Astrocyte of the hippocampus (primary cell): ENCODE data around the gene SELENOV.

Experiments used
- DNase-seq: peaks from one replicate; pipeline ENCODE4 v3.0.0; 2011; ENCODE audit warnings: low read depth, low spot score

Gene SELENOV

DNA sequence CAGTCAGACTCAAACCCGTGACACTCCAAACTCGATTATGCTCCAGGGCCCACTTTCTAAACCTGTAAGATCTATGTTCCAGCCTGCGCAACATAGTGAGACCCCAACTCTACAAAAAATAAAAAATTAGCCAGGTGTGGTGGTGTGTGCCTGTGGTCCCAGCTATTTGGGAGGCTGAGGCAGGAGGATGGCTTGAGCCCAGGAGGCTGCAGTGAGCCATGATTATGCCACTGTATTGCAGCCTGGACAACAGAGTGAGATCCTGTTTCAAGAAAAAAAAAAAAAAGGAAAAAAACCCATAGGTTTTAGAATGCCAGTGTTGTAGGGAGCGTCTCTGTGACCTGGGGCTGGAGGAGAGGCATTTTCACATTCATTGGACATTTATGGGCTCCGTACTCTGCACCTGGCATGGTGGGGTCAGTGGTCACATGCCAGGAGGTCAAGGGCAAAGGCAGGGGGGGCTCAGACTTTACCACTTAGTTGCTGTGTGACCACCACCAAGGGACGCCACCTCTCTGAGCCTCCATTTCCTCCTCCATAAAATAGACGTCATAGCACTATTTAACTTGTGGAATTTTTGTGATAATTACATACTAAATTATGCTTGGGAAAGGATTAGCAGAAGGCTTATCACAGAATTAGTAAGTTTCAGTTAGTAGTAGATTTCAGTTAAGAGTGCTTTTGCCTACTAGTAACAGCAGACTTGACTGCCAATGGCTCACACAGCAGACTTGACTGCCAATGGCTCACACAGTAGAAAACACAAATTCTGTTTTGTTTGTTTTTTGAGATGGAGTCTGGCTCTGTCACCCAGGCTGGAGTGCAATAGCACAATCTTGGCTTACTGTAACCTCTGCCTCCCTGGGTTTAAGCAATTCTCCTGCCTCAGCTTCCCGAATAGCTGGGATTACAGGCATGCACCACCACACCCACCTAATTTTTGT is 5.9 kb downstream of the SELENOV start:
- no peak for DNase-seq

DNA sequence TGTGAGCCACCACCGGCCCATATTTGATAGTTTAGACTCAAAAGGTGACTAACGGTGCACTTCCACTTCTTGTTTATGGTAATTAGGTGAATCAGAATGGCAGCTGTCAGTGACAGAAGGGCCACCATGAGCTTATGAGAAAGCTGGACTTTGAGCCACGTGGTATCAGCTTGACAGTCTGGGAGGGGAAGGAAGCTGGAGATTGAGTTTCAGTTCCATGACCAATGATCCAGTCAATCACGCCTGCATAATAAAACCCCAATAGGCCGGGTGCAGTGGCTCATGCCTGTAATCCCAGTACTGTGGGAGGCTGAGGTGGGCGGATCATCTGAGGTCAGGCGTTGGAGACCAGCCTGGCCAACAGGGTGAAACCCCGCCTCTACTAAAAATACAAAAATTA is 9.6 kb downstream of the SELENOV start:
- DNase-seq, result no peak

DNA sequence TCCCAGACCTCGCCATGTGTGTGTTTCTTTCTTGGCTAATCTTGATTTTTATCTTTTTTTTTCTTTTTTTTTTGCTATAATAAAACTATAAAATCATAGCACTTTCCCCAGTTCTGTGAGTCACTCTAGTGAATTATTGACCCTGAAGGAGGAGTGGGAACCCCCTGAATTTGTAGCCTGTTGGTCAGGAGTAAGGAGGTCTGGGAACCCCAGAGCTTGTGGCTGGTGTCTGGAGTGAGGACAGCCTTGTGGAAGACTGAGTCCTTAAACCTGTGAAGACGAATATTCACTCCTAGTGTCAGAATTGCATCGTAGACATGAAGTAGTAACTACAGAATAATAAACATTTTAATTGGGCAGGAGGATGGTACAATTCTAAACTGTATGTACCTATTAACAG is 10.3 kb downstream of the SELENOV start:
- DNase-seq, result no peak

DNA sequence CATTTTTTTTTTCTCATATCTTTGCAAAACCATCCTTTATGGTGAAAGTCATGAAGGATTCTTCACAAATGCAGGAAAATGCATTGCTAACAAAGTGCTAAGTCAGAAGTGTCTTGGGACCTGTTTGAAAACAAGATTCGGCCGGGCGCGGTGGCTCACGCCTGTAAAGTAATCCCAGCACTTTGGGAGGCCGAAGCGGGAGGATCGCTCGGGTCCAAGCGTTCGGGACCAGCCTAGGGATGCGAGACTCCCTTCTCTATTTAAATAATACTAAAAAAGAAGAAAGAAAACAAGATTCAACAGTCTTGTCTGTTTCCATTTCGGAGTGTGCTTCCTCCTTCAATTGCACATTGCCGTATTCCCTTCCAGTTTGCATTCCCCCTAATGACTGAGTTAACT is 16.9 kb downstream of the SELENOV start:
- no peak for DNase-seq

DNA sequence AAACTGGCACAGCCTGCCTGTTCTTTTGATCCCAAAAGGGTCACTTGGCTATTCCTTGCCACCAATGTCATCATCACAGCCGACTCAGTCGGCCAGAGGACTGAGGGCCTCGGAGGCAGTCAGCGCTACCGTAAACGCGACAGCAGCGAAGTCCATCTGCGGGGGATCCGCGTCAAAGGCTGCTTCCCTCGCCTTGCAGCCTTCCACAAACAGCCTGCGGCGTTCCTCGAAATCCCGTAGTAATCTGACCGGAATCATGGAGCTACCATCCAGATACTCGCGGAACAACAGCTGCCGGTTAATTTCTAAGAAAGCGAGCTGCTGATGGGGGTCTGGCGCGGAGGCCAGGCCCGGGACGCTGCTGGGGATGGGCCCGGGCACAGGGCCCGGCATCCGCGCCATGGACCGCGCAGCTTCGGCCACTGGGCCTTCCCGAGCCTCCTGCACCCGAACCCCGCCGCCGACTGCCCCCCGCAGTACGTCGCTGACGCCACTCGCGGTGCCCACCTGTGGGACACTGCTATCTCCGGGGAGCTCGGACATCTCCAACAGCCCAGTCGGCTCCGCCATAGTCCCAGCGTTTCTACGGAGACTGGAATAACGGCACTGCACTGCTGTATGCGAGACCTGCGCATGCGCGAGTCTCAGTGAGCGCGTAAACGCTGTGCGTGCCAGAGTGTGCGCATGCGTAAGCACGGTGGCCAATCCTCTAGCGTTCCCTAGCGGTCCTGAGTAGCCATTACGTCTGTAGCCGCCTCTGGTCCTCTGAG is 17.5 kb downstream of the SELENOV start, which contains the start of gene EID2B:
Gene EID2B, minus strand, starts transcription at position 620 of the 770 bp plus-strand sequence. Its CDS starts 50 bp downstream, at position 570.
- DNase-seq, result peak; percentile 99

- DNase-seq, result no peak
Observed at GRCh38 chr19:39533003-39533512, 18.1 kb downstream of the SELENOV start.

GRCh38 chr19:39533791-39534190 is 18.9 kb downstream of the SELENOV start:
- DNase-seq, result no peak

GRCh38 chr19:39539165-39539517 is 24.2 kb downstream of the SELENOV start:
- peak; percentile 59 for DNase-seq

DNA sequence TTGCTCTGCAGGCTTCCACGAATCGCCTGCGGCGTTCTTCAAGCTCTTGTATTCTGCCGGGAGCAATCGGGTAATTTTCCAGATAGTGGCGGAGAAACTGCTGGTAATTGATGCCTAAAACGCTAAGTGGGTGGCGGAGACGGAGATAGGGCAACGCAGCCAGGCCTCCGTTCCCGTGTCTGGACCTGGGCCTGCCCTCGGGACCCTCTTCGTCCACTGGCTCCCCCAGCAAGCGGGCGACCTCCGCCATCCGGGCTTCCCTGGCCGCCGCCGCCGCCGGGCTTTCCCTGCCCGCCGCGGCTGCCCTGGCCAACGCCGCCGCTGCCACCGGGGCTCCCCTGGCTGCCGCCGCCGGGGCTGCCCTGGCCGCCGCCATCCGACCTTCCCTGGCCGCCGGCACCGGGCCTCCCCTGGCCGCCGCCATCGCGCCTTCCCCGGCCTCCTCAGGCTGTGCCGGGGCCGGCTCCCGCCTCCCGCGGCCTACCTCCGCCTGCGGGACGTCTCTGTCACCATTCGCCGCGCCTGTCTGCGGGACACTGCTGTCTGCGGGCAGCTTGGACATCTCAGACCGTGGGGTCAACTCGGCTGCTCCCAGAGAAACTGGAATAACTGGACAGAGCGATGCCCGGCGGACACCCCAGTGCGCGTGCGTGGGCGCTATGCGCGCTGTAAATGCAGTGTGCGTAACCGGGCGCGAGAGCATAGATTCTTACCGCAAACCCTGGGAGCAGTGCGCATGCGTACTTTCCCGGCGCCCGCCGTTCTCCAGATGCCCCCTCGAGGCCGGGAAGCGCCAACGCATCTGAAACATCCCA is 24.8 kb downstream of the SELENOV start, which contains the start of gene EID2:
Gene EID2, minus strand, starts transcription at position 644 of the 815 bp plus-strand sequence. Its CDS starts 82 bp downstream, at position 562.
- DNase-seq, result peak; percentile 97

DNA sequence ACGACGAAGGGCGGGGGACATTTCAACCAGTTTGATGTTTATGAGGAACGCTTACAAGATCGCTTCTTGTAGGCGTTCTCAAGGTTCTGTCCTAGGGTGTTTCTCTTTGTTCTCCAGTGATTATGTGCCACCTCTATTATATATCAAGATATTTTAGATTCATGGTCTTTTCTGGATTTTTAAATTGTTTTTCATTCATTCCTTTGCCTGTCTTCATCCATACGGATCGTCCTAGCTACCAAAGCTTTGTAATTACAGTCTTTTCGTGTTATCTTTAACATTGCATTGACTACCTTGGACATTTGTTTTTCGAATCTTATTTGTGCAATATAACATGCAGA is 25.4 kb downstream of the SELENOV start:
- DNase-seq, result no peak

DNA sequence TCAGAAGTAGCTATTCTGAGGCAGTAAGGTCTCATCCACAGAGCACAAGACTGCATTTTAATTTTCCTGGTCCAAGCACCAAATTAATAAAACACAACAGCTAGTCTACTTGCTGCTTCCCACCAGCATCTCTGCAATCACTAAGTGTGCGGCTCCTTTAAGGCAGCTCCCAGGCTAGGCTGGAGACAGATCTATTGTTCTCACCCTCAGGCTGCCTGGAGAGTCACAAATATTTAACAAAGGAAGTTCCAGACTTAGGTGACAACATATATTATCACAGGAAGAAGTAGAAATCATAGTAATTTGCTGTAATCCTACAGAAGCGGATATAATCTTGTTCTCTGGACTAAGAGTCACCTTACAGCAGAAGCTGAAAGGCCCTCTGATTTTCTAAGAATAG is 27.3 kb downstream of the SELENOV start:
- no peak for DNase-seq

DNA sequence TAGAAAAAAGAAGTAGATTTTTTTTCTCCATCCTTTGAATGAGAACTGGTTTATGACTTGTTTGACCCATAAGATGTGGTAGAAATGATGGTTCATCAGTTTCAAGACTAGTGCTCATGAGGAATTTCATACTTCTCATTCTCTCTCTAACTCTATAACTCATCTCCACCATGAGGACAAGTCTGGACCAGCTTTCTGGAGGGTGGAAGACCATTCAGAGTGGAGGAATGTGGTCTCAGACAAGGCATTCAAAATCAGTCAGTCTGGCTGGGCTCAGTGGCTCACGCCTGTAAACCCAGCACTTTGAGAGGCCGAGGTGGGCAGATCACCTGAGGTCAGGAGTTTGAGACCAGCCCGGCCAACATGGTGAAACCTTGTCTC is 28.5 kb downstream of the SELENOV start:
- no peak for DNase-seq

DNA sequence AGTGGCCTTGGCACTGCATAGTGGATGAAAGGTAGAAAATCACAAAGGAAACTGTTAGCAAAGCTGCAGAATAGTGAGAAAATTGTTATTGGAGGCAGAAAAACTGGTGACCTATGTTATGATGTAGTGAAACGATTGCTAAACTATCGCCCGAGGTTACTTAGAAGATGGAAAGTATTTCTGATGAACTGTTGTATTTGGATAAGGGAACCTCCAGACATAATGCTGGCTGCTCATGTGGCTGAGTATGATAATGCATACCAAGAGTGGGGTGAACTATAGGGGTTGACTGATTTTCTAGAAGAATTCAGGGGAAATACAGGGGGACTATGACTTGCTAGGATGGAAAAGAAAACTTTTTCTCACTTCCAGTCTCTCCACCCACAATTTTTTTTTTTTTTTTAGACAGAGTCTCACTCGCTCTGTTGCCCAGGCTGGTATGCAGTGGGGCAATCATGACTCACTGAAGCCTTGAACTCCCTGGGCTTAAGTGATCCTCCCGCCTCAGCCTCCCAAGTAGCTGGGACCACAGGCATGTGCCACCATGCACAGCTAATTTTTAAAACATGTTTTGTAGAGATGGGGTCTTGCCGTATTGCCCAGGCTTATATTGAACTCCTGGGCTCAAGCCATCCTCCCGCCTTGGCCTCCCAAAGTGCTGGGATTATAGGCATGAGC is 29.4 kb downstream of the SELENOV start:
- DNase-seq, result peak; percentile 13

DNA sequence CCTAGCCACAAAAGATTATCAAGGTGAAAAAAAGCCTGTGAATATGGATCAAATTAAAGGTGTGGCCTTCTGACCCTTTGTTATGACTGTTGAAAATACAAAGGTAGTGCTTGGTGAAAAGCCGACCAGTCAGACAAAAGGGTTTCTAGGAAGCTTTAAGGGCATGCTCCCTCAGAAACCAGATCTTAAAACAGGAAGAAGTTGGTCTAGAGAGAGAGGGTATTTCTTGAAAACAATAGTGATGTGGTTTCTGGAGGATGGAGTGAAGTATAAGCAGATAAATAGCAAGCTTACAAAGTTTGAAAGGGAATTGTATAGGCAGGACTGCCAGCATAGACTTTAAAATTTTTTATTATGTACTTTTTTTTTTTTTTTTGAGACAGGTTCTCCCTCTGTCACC is 30.0 kb downstream of the SELENOV start:
- DNase-seq, result no peak

DNA sequence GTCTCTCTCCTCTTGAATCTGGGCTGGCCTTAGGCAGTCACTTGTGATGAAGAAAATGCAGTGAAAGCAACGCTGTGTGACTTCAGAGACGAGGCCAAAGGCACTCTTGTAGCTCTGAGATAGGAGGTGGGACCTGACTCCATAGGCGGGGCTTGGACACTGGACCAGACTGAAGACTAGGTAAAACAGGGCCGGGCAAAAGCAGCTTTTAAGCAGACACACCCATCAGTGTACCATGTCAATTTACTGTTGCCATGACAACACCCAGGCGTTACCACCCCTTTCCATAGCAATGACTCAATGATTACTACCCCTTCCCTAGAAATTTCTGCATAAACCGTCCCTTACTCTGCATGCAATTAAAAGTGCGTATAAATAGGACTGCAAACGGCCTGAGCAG is 31.7 kb downstream of the SELENOV start:
- no peak for DNase-seq

DNA sequence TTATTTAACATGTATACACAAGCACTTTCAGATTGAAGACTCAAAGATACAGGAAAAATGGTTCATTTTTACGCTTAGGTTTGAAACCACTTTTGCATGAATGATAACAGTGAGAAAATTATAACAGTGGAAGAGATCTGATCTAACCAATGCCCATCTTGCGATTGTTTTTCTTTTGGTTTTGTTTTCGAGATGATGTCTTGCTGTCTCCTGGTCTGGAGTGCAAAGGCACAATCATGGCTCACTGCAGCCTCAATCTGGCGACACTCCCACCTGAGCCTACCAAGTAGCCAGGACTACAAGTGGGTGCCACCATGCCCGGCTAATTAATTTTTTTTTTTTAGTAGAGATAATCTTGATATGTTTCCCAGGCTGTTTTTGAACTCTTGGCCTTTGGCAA is 35.3 kb downstream of the SELENOV start:
- no peak for DNase-seq

- no peak for DNase-seq
Observed at GRCh38 chr19:39553082-39553652, 38.2 kb downstream of the SELENOV start.

- DNase-seq, result no peak
Observed at GRCh38 chr19:39554701-39555311, 39.9 kb downstream of the SELENOV start.

- no peak for DNase-seq
Observed at GRCh38 chr19:39555883-39556282, 40.9 kb downstream of the SELENOV start.
